DMS114 treated with DMSO at 0.1 percent for 48 hours (cell line): Measurements from ENCODE around the gene PRDM16.

ENCODE experiments used
- DNase-seq: peaks from one replicate; lab custom pipeline; 2025; ENCODE audit not compliant: unreplicated experiment; lab: John Stamatoyannopoulos, UW

The PRDM16 gene

DNA sequence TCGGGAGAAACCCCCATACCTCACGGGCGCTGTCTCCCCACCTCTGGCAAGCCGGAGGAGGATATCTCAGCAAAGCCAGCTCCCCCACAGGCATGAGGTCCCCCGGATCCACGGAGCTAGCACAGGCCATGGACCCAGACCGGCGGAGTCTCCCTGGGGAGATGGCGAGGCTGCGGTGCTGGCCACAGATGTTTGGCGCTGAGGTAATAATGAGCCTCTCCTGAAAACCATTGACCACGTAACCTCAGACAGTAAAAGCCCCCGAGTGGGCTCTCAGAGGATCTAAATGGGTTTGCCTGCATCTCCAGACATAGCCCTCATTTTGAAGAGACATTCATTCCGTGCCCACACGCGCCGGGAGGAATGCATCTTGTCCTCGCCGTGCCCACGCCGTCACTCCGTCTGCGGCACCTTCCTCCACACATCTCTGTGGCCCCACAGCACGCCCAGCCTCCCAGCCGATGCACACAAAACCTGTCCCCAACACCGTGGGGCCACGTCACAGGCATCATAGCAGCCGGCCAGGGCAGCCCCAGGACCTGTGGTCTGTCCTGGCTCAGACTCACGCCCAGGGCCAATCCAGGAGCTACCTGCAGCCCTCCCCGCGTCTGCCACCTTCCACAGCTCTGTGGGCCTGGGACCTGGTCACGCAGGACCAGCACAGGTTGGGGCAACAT, 150.9 kb downstream of the PRDM16 start:
- DNase-seq = no peak

DNA sequence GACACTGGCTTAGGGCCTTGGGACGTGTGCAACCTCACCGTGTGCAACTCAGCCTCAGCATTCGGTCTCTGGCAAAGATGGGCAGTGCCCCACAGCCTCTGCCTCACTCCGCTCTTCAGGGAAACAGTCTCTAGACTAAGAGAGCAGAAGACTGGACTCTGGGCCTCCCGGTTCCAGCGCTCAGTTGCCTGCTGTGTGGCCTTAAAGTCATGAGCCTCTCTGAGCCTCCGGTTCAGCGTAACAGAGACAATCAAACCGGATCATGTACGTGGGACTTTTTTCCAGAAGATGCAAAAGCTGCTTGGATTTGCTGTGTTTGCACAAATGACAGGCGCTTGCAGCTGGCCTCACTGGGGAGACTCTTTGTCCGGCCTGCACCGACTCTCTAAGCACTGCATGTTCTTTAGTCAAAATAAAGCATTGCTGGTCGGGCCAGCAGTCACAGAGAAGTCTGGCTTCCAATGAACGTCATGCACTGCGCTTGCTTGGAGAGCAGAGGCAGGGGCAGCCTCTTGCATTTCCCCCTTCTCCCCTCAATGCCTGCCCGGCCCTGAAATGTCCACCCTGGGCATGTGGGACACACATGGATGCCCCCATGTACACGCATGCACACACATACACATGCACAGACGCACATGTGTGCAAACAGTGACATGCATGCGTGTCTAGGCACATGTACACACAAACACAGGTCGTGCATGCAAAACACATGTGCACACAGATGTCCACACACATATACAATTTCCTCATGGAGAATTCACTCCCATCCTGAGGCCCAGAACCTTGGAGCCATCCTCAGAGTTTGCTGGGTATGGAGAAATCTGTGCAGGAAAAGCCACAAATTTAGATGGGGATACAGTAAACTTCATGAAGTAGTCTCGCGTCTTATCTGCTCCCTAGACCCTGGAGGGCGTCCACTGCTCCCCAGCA, 152.4 kb downstream of the PRDM16 start:
- no peak for DNase-seq

DNA sequence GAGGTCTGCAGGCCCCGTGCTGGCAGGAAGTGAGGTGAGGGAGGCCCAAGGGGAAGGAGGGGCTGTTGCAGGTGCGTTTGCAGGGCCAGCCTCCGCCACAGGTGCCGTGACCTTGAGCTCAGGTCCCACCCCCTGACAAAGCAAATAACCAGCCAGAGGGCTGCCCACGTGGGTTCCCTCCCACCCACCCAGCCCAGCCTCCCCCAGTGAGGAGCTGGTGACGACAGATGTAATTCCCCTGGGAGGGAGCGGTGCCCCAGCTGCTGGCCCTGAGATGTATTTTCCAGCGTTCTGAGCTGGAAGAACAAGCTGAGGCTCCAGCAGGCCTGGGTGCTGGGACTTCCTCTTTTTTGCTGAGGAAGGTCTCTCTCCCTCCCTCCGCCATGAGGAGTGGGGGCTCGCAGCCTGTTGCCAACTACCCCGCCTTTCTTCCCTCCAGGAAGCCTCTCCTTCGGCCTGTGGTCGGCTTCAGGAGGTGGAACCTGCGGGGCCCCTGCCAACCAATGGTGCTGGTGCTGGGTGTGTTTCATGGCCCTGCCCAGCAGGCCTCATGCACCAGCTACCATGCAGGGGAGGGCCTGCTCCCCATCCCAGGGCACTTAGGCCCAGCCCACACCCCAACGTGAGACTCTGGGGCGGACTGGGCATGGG, 153.2 kb downstream of the PRDM16 start:
- no peak for DNase-seq

DNA sequence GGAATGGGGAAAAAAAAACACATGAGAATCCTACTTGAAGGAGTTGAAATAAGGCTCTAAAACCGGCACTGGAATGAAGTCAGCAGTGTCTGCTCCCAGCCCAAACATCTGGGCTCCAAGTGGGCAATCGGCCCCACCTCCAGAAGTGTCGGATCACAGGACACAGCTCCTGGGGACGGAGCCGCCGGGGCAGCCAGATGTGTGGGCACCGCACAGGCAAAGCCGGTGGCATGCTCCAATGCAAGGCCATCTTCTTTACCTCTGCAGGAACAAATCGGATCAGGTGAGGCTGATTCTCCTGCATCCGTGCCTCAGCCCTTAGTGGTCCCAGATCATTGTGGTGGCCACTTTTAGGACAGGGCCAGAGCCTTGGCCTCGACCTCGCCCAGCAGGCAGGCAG, 156.7 kb downstream of the PRDM16 start:
- DNase-seq = no peak

DNA sequence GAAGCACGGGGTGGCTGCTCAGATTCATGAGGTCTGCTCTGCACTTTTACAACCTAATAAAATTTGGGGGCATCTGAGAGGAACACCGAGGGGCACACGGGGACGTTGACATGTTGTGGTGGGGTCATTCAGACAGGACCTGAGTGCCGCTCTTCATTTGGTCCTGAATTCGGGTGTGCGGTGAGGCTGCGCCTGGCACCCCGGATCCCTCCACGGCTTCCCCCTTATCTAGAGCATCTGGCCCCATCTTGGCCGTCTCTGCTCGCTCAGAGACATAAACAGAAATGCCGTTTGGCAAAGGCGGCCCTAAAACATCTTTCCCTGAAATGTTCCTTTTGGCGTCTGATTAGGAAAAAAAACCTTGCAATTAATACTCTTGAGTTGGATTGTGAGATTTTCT, 157.2 kb downstream of the PRDM16 start:
- no peak for DNase-seq

DNA sequence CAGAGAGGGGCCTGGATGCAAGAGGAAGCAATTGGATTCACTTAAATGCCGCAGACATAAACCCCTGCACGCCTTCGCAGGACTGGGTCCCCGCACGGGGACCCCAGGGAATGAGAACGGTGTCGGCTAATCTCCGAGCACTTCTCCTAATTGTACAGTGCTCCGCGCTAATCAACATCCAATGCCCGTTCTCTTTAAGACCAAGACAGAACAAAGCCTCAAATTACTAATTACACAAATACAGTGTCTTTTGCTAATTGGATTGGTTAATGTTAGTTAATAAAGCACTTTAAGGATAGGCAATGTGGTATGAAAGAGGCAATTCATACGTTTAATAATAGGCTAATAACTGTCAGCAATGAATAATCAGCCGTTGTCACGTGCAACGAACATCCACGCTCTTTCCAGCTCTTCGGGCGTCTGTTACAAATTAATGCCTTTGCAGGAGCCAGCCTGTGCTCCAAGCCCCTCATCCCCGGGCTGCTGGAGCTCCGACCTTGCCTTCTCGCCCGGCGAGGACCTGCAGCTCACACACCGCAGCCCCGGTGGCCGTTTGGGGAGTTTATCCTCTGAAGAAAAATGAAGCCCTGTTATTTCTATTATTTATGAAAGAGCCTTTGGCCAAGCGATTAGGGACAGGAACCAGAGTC, 157.8 kb downstream of the PRDM16 start:
- no peak for DNase-seq

DNA sequence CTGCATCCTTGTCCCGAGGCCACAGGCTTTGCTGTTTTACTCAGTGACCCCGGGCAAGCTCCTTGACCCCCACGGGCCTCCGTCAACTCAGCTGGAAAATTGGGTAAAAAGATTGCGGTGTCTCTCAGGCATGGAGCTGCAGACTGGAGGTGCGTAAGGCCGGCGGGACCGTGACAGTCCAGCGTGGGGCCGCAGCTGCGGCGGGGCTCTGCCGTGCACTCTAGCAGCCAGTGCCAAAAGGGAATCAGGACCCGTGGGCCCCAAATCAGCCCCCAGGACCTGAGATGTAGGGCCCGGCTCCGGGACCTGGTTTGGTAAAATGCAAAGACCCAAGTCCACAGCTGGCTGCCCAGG, 158.3 kb downstream of the PRDM16 start:
- no peak for DNase-seq

DNA sequence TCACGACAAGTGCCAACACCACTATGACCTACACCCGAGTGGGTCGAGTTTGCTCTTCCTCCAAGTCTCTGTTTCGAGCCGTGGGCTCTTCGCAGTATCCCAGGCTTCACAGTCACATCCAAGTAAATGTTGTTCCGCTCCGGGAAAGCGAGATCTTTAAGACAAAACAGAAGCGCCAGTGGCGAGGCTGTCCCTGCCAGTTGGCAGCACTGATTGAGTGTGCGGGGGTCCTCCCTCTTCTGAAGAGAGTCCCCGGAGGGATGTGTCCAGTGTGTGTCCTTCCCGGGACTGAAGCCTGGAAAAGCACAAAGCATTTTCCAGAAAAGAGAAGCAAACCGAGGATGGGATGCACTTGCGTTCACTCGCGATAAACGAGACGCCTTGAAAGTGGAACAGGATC, 158.9 kb downstream of the PRDM16 start:
- no peak for DNase-seq

DNA sequence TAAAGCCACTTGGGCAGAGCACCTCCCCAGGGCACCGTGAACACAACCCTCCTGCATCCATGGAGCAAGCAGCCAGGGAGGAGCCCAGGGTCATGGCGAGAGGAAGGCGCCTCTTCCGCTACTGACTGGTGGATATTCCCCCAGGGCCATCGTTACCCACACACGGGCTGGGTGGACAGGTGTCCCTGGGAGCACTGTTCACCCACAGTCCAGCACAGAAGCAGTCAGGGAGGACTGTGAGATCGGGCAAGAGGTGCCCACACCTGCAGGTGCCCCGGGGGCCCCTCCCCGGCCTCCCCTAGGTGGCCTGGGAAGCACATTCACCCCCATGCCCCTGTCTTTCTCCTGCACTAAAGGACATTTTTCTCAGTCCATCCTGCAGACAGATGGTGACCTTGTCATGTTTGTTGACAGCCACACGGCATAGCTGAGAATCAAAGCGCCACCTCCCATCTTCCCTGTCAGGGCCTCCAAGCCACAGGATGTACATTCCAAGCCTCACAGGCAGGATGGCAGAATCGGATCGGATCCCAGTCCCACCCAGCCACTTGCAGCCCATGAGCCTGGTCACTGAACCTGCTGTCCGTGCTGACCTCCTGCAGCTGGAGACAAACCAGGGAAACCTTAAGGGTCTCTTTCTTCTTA, 160.2 kb downstream of the PRDM16 start:
- no peak for DNase-seq

DNA sequence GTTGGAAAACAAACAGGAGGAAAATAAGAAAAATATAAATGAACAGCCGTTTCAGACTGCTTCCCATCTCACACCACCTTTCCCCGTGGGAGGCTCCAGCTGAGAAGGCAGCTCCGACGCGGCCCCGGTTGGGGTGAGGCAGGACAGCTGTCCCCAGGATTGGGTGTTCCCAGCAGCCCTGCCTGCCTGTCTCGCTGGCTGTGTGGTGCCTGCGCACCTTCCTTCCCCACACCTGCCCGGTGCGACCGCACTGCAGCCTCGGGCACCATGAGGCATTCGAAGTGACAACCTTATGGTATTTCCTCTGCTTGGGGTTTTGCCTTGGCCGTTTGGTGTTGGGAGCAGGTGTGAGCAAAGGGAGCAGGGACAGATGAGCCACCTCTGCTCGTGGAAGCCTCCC, 161.6 kb downstream of the PRDM16 start:
- DNase-seq = no peak

DNA sequence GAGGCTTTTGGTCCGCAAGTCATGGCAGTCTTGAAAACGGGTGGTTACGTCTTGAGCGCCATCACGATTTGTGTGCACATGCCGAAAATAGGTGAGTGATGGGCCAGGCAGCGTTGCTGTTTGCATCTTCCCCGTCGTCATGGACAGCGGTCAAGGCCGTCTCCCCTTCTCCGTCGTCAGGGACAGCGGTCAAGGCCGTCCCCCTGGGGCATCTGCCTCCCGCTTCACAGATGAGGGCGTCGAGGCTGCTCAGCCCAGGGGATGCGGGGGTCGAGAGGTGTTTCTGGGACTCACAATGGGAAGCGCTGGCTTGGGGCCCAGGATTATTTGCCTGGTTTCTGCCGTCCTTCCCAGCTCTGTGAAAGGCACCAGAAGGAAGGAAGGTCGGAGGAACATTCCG, 162.2 kb downstream of the PRDM16 start:
- DNase-seq = no peak

DNA sequence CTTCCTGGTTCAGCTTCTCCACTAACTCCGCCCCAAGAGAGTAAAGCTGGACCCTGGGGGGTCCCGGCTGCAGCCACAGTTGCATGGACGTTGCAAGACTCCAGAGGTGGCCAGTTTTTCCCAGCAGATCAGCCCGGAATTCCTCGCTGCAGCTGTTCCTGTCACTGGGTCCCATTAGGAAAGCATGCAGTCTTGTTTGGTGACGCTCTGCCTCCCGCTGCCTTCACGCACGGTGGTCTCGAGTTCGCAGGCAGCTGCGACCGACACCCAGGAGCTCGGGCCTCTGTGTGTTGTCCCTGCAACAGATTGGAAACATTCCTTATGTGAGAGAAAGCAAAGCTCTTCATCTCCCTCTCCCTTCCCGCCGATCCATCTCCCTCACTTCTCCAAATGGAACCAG, 162.8 kb downstream of the PRDM16 start:
- DNase-seq = no peak

DNA sequence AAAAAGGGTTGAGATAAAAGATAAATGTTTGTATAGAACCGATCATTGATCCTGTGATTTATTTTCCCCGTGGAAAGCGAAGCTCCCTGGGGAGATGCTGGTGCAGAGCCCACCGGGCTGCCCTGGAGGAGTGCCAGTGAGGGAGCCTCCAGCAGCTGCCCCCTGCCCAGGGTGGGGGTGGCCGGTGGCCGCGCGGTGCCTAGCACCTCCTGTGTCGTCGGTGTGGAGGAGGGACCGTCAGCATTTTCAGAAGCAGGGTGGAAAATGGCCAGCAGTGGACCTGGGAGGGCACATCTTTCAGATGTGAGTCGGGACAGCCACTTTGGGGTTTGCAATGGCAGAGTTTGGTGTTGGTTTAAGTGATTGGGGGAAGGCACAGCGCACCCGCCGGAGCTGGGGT, 164.0 kb downstream of the PRDM16 start:
- no peak for DNase-seq

DNA sequence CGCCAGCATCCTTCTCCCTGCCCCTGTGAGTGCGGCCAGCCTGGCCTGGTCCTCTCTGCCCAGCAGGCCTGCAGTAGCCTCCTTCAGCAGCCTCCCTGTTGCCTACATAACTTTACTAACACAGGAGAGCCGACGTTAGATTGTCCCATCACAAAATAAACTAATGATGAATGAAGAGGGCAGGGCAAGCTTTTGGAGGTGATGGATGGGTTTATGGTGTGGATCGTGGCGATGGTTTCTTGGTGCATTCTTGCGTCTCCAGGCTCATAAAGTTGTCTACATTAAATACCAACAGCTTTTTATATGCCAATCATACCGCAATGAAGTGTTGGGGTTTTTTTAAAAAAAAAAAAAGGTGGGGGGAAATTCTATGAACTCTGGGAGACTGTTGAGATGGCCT, 164.5 kb downstream of the PRDM16 start:
- DNase-seq = no peak

DNA sequence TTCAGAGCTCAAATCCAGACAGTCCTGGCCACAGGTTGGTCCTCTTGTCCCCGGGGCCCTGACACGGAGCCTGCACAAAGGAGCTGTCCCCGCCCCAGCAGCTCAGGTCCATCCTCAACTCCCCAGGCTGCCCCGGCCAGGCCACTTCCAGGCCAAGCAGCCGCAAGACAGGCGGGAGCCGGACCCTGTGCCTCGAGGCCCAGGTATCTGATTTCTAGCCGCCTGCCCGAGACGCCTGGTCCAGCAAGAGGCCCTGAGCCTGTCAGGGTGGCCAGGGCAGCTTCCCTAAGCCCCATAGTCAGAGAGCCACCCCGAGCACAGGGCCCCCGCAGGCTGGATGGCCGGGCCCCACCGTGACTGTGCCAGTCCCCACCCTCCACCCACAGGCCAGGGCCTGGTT, 165.3 kb downstream of the PRDM16 start:
- DNase-seq = no peak

DNA sequence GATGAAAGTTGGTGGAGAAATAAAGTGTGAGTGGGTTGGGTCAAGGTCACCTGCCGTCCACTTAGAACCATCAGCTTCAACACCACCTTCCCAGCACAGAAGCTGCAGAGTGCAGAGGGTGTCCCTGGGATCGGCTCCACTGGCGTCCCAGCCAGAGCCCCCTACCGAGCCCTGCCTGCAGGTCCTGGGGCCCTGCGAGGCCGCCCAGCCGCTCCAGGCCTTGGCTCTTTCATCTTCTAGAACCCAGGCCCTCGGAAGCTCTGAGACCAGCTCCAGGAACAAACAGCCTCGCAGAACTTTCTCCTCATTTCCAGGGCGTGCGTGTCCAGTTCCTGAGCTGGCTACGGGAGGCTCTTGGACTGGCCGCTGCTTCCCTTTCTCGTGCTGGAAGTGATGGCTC, 166.0 kb downstream of the PRDM16 start:
- no peak for DNase-seq

DNA sequence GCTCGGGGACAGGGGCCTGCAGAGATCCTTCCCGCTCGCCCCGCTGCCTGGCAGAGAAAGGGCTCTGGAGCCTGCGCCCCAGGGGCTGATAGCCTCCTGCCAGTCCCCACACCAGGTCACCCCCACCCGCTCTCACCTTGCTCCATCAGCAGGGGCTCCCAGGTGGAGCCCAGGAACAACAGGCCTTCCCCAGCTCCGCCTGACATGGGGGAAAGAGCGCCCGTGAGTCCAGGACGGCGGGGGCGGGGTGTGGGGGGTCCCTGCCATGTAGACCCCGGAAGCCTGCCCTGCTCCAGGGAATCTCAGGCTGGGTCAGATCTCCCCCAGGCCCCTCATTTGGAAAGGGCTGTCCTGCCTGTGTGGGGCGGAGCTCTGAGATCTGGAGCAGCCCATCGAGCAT, 166.5 kb downstream of the PRDM16 start:
- no peak for DNase-seq

DNA sequence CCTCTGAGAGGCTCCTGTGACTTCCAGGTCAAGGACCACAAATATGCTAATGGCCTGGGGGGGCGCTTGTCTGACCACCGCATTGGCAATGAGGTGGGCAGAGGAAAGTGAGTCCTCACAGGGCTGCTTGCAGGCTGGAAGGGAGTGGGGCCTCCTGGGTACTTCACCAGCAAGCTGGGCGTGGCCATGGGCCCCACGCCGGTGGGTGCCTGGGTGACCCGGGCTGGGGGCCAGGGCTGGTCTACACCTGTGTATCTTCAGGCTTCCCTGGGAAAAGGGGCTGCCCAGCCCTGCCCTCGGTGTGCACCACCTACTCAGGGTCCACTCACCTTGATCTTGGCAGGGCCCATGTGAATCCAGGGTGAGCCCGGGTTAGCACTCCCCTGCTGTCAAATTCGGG, 167.4 kb downstream of the PRDM16 start:
- DNase-seq = no peak

DNA sequence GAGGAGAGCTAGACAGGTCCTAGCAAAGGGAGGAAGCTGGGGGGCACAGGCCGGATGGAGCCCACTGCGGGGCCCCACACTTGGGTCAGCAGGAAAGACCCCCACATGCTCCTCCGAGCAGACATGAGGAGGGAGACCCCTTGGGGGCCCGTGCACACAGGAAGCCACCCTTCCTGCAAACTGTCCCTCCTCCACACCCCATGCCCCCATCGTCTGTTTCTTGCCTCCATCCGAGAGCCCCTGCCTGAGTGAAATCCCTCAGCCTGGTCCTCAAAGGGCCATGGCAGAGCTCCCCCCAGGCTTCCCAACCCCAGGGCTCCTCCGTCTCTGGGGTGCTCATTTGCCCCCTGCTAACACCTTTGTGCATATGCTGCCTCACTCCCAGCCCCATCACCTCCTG, 168.0 kb downstream of the PRDM16 start:
- DNase-seq = no peak

DNA sequence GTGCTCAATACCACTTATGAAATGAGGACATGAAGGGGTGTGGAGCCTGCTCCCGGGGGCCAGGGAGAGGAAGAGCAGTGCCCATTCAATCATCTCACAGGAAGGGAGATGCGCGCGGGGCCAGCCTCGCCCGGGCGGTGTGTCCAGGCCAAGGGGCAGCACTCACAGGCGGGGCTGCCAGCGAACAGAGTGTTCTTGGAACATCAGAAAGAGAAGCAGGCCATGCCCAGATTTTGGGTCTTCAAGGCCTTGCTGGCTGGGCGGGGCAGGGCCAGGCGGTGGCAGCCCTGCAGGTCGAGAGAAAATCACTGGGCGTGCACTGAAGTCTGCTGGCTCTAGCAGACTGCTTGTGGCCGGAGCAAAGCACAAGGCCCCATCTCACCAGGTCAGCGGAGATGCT, 168.6 kb downstream of the PRDM16 start:
- no peak for DNase-seq
